ENCODE results near the gene GARIN5A. TPM values are rescaled to one million over a fixed set of nuclear protein-coding genes. Genes with fewer than 3 reads are reported as not detected.

Gene GARIN5A
- total and polyA plus RNA-seq, 12 donors = 1.2 to 4.3 (median 1.9) TPM

DNA sequence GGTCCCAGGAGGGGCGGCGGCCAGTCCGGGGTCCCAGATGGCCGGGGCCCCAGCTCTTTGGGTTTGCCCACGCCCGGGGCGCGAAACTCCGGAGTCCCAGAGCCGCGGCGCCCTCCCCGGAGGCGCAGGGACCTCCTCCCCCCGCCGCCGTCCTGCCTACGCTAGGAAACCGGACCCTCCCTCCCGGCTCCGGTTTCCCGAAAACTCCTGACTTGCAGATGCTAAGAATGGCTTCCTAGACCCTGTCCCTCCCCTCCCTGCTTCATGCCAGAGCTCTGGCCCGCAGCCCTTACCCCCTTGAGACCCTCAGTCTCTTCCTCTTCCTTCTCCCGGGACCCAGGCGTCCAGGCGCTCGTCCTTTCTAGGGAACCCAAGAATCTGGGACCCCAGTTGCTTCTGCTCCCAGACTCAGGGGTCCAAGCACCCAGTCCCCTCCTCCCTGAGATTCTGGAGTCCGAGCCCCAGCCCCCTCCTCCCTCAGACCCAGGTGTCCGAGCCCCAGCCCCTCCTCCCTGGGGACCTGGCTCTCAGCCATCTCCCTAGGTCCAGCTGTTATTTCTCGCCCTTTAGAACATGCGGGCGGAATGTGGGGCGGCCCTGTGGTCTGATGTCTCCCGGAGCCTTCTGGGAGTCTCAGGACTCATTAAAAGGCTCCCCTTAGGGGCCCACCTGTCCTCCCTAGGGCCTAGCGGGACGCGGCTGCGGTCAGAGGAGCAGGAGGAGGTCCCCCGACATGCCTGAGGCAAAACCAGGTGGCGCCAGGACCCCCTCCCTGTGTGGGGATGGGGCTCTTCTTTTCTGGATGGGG is 44.2 kb downstream of the GARIN5A start, which contains the start of gene MYBPC2:
Gene MYBPC2 (plus strand): TSS at position 672 of the 808 bp plus-strand sequence. CDS start 62 bp downstream, at position 734.
- H3K4me1 ChIP-seq = peaks cover 0 to 31% (median 20%) of the 10 kb centered on the region in 9 donors
- peak within 1 kb of the TSS in 8 of 10 donors; percentile 3 to 92 (median 66) for H3K27ac ChIP-seq
- intact Hi-C loops (cut with DNase I) = no loop called here
- H3K27me3 ChIP-seq = peaks cover 0 to 46% (median 13%) of the 10 kb centered on the region in 7 donors
- no peaks in the 10 kb centered on the region for H3K36me3 ChIP-seq
- DNase-seq (no peak), ATAC-seq (peak in 2 of 8 donors; percentile 4 to 5)
- H3K9me3 ChIP-seq = no peaks in the 10 kb centered on the region
- WGBS, 2 donors = 2% methylated on average over 37 to 40 of the region's 40 CpGs
- TF ChIP-seq, protein P1, sequence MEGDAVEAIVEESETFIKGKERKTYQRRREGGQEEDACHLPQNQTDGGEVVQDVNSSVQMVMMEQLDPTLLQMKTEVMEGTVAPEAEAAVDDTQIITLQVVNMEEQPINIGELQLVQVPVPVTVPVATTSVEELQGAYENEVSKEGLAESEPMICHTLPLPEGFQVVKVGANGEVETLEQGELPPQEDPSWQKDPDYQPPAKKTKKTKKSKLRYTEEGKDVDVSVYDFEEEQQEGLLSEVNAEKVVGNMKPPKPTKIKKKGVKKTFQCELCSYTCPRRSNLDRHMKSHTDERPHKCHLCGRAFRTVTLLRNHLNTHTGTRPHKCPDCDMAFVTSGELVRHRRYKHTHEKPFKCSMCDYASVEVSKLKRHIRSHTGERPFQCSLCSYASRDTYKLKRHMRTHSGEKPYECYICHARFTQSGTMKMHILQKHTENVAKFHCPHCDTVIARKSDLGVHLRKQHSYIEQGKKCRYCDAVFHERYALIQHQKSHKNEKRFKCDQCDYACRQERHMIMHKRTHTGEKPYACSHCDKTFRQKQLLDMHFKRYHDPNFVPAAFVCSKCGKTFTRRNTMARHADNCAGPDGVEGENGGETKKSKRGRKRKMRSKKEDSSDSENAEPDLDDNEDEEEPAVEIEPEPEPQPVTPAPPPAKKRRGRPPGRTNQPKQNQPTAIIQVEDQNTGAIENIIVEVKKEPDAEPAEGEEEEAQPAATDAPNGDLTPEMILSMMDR (IDR thresholded peaks at IDR 0.05) = no peak
- peak within 1 kb of the TSS; percentile 48 to 74 (median 68) for H3K4me3 ChIP-seq

DNA sequence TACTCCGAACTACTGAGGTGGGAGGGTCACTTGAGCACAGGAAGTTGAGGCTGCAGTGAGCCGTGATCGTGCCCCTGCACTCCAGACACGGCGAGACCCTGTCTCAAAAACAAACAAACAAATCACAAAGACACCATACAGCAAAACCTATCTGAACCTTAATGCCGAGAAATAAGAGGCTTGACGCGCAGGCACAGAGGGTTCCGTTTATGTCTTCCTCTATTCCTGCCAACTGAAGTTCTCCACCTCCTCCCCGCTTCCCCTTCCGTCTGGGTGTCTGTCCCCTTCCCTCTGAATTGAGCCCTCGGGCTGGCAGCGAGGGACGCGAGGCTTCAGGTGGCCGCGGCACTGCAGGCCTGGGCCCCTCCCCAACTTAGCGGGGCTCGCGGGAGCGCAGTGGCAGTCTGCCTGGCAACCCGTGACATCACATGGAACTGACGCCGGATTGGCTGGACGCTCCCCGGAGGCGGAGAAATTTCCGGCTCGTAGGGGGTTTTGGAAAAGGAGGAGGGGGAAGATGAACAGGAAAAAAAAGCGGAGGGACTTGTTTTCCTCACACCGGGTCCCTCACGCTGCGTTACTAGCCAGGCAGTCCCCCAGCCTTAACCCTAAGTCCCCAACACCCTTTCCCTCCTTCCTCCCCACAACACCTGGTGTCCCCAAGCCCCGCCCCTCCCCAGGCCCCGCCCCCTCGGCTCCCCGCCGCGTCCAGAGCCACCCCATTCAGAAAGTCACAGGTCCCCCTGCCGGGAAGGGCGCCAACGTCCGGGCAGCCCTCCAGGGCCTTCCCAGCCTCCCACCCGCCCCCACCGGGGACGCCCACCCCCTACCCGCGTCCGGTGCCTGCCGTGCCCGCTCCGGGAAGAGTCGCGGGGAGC is 45.1 kb downstream of the GARIN5A start:
- TF ChIP-seq, protein P1 (IDR thresholded peaks at IDR 0.05) = no peak
- Histone ChIP-seq H3K36me3 (no peaks in the 10 kb centered on the region), H3K4me3 (peak overlapping the region; percentile 48 to 74 (median 68)), H3K27me3 (peaks cover 0 to 46% (median 14%) of the 10 kb centered on the region in 7 donors), H3K27ac (peak overlapping the region in 8 of 10 donors; percentile 3 to 92 (median 66)), H3K9me3 (no peaks in the 10 kb centered on the region), H3K4me1 (peaks cover 0 to 31% (median 20%) of the 10 kb centered on the region in 9 donors)
- intact Hi-C loops (cut with DNase I) = no loop called here
- DNase-seq (peak; percentile 82 to 85), ATAC-seq (peak; percentile 87 to 95 (median 93))
- WGBS, 2 donors = 1 to 2% methylated on average over 49 to 54 of the region's 54 CpGs

DNA sequence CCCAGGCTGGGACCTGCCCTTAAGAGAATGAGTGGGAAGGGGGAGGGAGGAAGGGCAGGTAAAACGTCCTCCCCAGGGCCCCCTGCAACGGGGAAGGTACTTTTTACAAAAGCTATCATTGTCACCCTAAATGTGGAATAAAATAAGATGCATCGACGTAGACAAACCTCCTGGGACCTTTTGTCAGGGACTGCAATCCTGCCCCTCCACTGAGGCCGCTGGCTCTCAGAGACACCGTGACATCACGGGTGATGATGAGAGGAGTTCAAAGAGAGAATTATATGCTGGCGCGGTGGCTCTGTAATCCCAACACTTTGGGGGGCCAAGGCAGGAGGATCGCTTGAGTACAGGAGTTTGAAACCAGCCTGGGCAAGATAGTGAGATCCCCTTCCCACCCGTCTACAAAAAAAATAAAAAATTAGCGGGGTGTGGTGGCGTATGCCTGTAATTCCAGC is 45.7 kb downstream of the GARIN5A start:
- ATAC-seq (no peak), DNase-seq (no peak)
- TF ChIP-seq, protein P1 (IDR thresholded peaks at IDR 0.05) = no peak
- 18 to 29% methylated on average over 13 of the region's 13 CpGs for WGBS, 2 donors
- intact Hi-C loops (cut with DNase I) = no loop called here
- no peaks in the 10 kb centered on the region for H3K9me3 ChIP-seq
- H3K36me3 ChIP-seq = no peaks in the 10 kb centered on the region
- peaks cover 0 to 31% (median 20%) of the 10 kb centered on the region in 9 donors for H3K4me1 ChIP-seq
- H3K4me3 ChIP-seq = peak overlapping the region in 9 of 10 donors; percentile 48 to 74 (median 67)
- peak overlapping the region in 6 of 10 donors; percentile 60 to 92 (median 70) for H3K27ac ChIP-seq
- H3K27me3 ChIP-seq = peaks cover 0 to 46% (median 14%) of the 10 kb centered on the region in 7 donors
